OCI-LY3 (cell line): Measurements from ENCODE around the gene KCNG1.
"Not testable (repeated sequence)": the region's sequence is repeated elsewhere in the genome, so short reads cannot be mapped to it uniquely, and the experiment has no call there.

ENCODE experiments used
- H2AFZ ChIP-seq: fragments of 200-600, 300-600 bp; shearing (Covaris generic); 2 replicates; pipeline ENCODE4 v1.6.0; 2014; ENCODE audit warnings: antibody characterized with exemption, low read depth, low read length
- H3K27ac ChIP-seq: fragments of 200-600, 300-600 bp; sonication (generic); 2 replicates; pipeline ENCODE4 v1.5.1; 2014; ENCODE audit warnings: mild to moderate bottlenecking, low read length, moderate library complexity, mixed read lengths
- H3K27me3 ChIP-seq: fragments of 200-600, 300-600 bp; sonication (generic); 2 replicates; pipeline ENCODE4 v1.6.1; 2014; ENCODE audit warnings: low read depth, low read length, mixed read lengths
- H3K36me3 ChIP-seq: fragments of 200-600, 300-600 bp; sonication (generic); replicated peaks from 2 replicates; pipeline ENCODE3; 2014; ENCODE audit warnings: low read depth, low read length, mixed read lengths
- H3K4me1 ChIP-seq: fragments of 300-600, 200-600 bp; sonication (generic); 2 replicates; pipeline ENCODE4 v1.6.1; 2014; ENCODE audit warnings: low read length, mixed read lengths
- H3K4me2 ChIP-seq: fragments of 200-600, 300-600 bp; sonication (generic); 2 replicates; pipeline ENCODE4 v1.6.1; 2014; ENCODE audit warnings: low read length, mixed read lengths
- H3K4me3 ChIP-seq: fragments of 300-600, 200-600 bp; sonication (generic); 2 replicates; pipeline ENCODE4 v1.5.1; 2014; ENCODE audit warnings: antibody characterized with exemption, mild to moderate bottlenecking, low read length, moderate library complexity
- H3K79me2 ChIP-seq: fragments of 300-600, 200-600 bp; shearing (Covaris generic); 2 replicates; pipeline ENCODE4 v1.6.1; 2014; ENCODE audit warnings: mild to moderate bottlenecking, low read length, mixed read lengths
- H3K9ac ChIP-seq: fragments of 300-600, 200-600 bp; shearing (Covaris generic); 2 replicates; pipeline ENCODE4 v1.6.0; 2014; ENCODE audit warnings: mild to moderate bottlenecking, low read length, moderate library complexity
- H3K9me3 ChIP-seq: fragments of 200-600, 300-600 bp; shearing (Covaris generic); 2 replicates; pipeline ENCODE4 v1.6.1; 2014; ENCODE audit warnings: low read length, mixed read lengths; ENCODE audit not compliant: insufficient read depth
- H4K20me1 ChIP-seq: fragments of 200-600, 300-600 bp; sonication (generic); 2 replicates; pipeline ENCODE4 v1.6.1; 2016; ENCODE audit warnings: low read length, mixed read lengths; ENCODE audit not compliant: insufficient read depth
- CTCF ChIP-seq: fragments of 200-600, 300-600 bp; sonication (generic); IDR thresholded peaks from 2 replicates; pipeline ENCODE4 v1.5.1; 2014; ENCODE audit warnings: antibody characterized with exemption, low read length, low read depth
- EZH2phosphoT487 ChIP-seq: fragments of 200-600 bp; shearing (Covaris generic); IDR thresholded peaks from 2 replicates; pipeline ENCODE4 v1.6.1; 2018; ENCODE audit warnings: antibody characterized with exemption, mixed run types, low read depth

The KCNG1 gene

GRCh38 chr20:51046021-51046985 is 23.4 kb upstream of the KCNG1 start:
- H3K27ac ChIP-seq, result no peak overlapping the region
- H3K36me3 ChIP-seq, result no peaks in the 10 kb centered on the region
- no peak overlapping the region for H2AFZ ChIP-seq
- H4K20me1 ChIP-seq, result no peaks in the 10 kb centered on the region
- no peak overlapping the region for H3K9ac ChIP-seq
- no peak overlapping the region for H3K4me2 ChIP-seq
- peaks cover 7% of the 10 kb centered on the region; the same call in 1 of the 2 replicates for H3K9me3 ChIP-seq
- H3K79me2 ChIP-seq, result no peaks in the 10 kb centered on the region
- no peak overlapping the region for H3K4me3 ChIP-seq
- TF ChIP-seq CTCF, result peak; percentile 23
- no peak for TF ChIP-seq EZH2phosphoT487
- no peaks in the 10 kb centered on the region for H3K4me1 ChIP-seq
- peaks cover 30% of the 10 kb centered on the region for H3K27me3 ChIP-seq

DNA sequence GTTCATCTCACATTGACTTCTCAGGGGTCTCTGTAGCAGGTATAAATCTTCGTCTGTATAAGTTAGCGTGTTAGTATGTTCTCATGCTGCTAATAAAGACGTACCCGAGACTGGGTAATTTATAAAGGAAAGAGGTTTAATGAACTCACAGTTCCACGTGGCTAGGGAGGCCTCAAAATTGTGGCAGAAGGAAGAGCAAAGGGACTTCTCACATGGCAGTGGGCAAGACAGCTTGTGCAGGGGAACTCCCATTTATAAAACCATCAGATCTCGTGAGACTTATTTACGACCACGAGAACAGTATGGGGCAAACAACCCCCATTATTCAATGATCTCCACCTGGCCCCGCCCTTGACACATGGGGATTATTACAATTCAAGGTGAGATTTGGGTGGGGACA is 22.6 kb upstream of the KCNG1 start:
- H3K27ac ChIP-seq, result not testable (repeated sequence)

GRCh38 chr20:51044796-51045195 is 21.9 kb upstream of the KCNG1 start:
- Histone ChIP-seq H3K4me3 (no peak overlapping the region), H3K9ac (no peak overlapping the region), H4K20me1 (no peaks in the 10 kb centered on the region), H3K9me3 (peaks cover 7% of the 10 kb centered on the region; the same call in 1 of the 2 replicates), H3K79me2 (no peaks in the 10 kb centered on the region), H3K27ac (no peak overlapping the region), H3K4me1 (no peaks in the 10 kb centered on the region), H3K27me3 (peaks cover 29% of the 10 kb centered on the region), H3K36me3 (no peaks in the 10 kb centered on the region), H2AFZ (no peak overlapping the region), H3K4me2 (no peak overlapping the region)
- TF ChIP-seq CTCF, result no peak
- TF ChIP-seq EZH2phosphoT487, result no peak

More for the DNA sequence above, 22.6 kb upstream of the KCNG1 start:
- H3K79me2 ChIP-seq, H3K4me3 ChIP-seq, H3K36me3 ChIP-seq, H4K20me1 ChIP-seq, H3K4me2 ChIP-seq, H2AFZ ChIP-seq, H3K9me3 ChIP-seq, H3K9ac ChIP-seq, H3K4me1 ChIP-seq: not testable (repeated sequence)
- H3K27me3 ChIP-seq, result peaks cover 36% of the 10 kb centered on the region

DNA sequence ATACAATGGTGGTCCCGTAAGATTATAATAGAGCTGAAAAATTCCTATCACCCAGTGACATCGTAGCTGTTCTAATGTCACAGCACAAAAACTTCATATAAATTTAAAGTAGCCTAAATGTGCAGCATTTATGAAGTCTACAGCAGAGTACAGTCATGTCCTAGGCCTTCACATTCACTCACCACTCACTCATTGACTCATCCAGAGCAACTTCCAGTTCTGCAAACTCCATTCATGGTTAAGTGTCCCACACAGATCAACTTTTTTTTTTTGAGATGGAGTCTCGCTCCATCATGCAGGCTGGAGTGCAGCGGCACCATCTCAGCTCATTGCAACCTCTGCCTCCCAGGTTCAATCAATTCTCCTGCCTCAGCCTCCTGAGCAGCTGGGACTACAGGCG is 20.9 kb upstream of the KCNG1 start:
- H3K4me3 ChIP-seq, result no peak overlapping the region

More for the DNA sequence above, 20.9 kb upstream of the KCNG1 start:
- H4K20me1 ChIP-seq, result no peaks in the 10 kb centered on the region
- no peaks in the 10 kb centered on the region for H3K36me3 ChIP-seq
- H3K4me2 ChIP-seq, result no peak overlapping the region
- peaks cover 21% of the 10 kb centered on the region for H3K27me3 ChIP-seq
- H3K79me2 ChIP-seq, result no peaks in the 10 kb centered on the region
- H2AFZ ChIP-seq, result no peak overlapping the region
- H3K4me1 ChIP-seq, result no peaks in the 10 kb centered on the region
- peaks cover 7% of the 10 kb centered on the region; the same call in 1 of the 2 replicates for H3K9me3 ChIP-seq
- TF ChIP-seq EZH2phosphoT487, result no peak
- no peak for TF ChIP-seq CTCF
- no peak overlapping the region for H3K27ac ChIP-seq
- no peak overlapping the region for H3K9ac ChIP-seq
